Fibroblast of skin of left quadriceps (primary cell): ENCODE data around the gene IGSF8.
"Not testable (repeated sequence)": the region's sequence is repeated elsewhere in the genome, so short reads cannot be mapped to it uniquely, and the experiment has no call there.

Experiments
- DNase-seq, 2 experiments: peaks; one replicate each; pipeline ENCODE4 v3.0.0-alpha.2; 2013; ENCODE audit warnings: low read depth in 2 of 2

Gene IGSF8

DNA sequence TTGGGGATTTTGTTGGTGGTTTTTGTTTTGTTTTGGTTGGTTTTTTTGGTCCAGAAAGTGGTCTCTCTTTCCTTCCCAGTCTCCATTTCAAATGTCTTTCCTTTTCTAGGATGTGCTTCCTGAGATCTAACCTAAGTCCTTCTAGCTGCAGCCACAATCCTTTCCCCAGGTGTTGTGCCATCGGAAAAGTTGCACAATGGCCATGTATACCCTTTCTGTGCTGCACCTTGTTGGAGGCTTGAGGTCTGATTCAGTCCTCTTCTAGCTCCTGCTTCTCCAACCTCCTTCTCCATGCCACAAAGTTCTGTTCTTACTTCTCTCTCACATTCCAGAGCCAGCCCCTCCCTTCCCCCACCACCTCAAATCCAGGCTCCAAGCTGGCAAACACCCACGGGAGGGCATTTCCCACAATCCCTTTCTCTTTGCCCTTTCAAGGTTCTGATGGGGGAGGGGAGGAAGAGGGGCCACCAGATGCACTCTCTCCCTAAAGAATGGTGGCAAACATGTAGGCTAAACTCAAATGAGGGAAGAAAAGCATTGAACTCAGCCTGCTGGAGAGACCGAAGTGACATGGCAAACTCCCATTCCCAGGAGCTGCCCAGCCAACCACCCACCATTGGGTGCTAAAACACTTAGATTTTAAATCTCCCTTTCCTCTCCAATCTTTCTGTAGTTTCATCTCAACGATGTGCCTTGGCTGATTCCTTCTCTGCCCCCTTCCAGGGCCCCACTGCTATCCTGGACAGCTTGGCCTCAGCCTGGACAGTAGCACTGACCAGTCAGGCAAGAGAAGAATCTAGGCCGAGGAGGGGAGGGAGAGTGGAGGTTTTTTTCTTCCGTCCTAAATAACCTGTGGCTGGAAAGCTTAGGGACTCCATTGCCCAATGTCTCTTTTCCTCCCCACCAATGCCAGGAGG lies 31.3 kb downstream of the IGSF8 start:
- no peak for DNase-seq

DNA sequence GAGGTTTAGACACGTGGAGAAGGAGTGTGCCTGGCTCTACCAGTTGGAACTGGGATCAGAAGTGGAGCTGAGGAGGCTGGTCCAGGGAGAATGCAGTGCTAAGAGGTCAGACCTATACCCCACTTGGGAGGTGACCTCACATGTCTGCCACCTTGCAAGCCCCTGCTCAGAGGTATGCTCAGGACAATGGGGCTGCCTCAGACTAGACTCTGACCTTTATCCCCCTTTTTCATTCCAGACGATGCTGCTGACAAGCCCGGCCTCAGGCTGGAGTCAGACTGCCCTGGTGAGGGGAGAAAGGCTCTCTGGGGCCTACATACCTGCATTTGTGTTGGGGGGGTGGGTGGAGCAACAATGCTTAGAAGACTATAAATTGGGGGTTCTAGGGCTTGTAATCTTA lies 33.7 kb downstream of the IGSF8 start:
- no peak for DNase-seq

DNA sequence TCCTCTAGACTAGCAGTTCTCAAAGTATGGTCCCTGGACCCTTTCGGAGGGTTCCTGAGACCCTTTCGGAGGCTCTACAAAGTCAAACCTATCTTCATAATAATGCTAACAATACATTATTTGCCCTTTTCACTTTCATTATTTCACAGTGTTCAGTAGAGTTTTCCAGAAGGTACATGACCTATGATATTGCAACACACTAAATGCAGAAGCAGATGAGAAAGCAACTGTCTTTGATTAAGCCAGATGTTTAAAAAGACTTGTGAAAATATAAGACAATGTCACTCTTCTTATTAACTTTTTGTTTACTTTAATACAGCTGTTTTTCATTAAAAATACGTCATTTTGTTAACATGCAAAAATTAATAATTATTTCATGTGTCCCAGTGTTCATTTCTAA lies 34.3 kb downstream of the IGSF8 start:
- DNase-seq: no peak

DNA sequence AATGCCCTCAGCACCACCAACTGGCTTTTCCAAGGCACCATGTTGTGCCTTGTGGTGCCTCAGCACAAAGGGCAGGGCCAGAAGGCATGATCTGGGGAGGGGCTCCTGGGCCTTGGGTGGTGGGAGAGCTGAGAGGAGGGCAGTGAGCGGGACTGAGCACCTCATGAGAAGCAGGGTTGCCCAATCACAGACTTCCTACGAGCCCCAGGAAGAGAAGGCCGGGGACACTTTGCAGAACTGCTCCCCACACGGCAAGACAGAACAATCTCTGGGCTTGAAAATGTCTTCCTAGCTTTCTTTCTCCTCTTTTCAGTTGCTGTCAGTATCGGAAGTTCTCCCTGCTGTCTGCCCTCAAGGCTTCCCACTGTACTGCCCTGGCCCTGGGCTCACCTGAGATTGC lies 35.2 kb downstream of the IGSF8 start:
- DNase-seq: no peak

DNA sequence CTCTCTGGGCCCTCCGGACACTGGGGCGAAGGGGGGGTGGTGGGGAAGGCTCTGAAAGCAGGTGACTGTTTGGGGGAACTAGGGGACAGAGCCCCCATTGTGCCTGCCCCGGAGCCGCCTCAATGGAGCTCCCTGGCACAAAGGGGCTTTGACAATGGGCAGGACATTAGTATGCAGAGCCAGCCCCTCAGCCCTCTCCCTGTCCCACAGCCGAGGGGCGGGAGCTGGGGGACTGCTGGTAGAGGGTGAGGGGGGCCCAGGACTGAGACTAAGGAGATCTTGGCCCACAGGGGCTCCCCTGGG lies 36.2 kb downstream of the IGSF8 start:
- no peak for DNase-seq

DNA sequence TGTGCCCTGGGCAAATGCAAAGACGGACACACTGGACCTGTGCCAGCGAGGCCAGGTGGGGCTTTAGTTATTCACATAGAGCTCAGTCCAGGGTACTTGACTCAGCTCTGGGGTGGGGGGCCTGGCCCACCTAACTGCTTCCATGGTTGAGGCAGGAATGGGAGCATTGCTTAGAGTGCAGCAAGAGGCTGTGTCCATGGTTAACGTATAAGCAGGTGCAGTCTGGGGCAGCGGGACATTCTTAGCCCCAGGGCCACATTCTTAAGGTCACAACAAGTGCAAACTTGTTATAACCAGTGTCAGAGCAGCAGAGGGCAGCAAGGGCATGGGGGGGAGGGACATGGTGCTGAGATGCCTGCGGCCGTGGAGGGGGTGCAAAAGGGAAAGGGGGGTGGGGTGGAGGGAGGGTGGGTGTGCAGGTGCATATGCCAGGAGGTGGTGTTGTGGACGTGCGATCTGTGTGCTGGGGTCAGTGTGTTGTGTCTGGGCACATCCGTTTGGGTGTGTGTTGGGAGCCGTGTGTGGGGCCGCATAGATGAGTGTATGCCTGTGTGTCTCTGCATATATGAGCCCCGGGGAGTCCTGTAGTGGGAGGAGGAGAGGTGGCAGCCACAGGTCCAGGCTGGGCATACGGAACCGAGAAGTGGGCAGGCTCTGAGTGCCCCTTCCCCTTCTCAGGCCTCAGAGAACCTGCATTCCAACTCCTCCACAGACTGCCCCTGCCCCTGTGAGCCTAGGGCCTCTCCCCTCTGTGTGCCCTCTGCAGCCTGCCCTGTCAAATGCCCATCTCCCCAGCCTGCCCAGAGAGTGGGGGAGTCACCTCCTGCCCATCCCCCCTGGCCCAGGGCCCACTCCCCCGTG lies 36.8 kb downstream of the IGSF8 start:
- no peak for DNase-seq

DNA sequence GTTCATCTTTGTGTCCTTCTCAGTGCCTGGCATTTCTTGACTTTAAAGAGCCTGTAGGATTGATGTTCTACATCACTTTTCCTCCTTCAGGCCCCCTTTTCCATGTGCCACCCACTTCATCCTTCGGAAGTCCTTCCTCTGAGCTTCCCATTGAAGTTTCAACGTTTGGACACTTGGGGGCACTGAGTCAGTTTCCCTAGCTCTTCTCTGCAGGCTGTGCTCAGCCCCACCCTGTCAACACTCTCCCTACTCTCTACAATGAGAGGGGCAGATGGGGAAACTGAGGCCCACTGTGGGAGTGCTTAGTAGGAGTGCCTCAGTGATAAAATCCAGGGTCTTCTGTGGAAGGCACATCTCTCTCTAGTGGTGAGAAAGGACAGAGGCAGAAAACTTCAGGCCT lies 40.3 kb downstream of the IGSF8 start:
- DNase-seq: no peak

DNA sequence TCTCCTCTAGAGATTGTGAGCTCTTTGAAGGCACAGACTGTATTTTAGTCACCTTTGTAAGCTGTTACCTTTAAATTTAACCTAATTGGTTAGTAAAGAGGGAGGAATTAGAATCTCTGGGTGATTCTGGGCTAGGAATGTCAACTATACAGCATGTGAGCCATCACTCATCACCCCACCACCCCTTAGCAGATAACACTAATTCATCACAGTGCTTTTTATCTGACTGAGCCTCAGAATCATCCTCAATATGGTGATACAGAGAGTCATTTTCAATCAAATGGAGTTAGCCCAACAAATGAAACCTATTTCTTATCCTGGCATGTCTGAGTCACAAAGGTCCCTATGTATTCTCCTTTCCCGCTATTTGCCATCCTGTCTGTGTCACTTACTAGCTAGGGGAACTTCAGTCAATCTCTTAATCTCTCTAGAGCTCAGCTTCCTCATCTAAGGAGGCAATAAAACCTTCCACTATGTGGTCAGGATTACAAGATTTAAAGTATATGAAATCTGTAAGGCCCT lies 41.7 kb downstream of the IGSF8 start:
- no peak for DNase-seq

DNA sequence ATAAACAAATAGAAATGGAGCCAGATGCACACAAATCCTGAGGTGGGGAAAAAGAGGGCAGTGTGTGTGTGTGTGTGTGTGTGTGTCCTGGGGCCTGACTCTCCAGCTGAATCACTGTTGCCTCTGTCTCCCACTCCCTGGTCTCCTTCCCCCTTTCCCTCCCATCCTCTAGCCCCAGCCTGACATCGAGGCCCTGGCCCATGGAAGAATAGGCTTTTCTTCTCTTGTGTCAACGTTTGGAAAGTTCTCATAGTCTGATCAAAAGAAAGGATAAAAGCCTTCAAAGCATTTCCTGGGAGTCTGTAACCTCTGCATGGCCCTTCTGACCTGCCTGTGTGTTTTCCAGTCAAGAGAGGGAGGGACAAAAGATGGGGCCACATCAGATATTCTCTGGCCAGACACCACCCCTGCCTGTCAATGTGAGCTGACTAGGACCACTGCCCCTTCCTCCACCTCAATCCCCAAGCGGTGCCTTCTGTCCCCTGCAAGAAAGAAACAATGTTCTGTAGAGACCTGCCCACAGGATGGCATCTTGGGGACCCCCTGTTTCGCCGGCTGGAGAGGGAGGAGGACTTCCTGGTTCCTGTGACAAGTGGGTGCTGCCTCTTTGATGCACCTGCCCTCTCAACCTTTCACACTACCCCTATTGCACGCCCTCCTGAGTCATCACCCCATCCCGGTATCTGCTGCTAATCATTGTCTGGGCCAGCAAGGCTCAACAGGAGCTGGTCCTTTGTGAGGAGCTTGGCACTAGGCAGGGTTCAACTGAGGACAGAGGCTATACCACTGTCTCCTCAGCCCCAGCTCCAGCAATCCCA lies 44.7 kb downstream of the IGSF8 start:
- DNase-seq: no peak

DNA sequence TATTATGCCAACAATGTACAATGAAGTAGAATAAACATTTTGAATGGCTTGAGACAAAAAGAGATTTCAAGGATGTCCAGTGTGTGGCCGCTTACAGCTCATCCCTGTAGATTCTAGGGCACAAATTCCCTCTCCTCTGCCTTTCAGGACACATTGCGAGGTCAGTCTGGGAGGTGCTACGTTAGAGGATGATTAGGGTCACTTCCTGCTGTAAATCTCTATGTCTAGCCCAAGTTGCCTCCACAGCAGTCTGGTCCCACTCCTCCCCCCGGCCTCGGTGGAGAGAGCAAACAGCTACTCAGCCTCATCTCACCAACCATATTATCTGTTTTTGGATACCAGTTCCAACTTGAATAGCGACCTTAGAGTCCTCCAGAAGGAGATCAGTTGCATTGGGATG lies 45.5 kb downstream of the IGSF8 start:
- no peak for DNase-seq

DNA sequence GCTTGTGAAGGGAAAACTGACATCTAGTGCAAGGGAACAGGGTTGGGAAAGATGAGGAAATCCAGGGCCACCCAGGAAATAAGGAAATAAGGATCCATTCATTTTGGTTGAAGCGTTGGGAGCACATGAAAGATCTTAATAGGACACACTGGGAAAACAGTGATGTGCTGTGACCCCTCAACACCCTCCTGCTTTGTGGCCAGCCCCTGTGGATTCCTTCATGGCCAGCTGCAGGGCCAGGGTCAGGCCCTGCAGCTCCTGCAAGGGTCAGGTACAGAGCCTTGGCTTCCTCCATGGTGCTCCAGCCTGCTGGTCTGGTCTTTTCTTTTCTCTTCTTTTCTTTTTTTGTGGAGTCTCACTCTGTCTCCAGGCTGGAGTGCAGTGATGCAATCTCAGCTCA lies 47.8 kb downstream of the IGSF8 start:
- no peak for DNase-seq

DNA sequence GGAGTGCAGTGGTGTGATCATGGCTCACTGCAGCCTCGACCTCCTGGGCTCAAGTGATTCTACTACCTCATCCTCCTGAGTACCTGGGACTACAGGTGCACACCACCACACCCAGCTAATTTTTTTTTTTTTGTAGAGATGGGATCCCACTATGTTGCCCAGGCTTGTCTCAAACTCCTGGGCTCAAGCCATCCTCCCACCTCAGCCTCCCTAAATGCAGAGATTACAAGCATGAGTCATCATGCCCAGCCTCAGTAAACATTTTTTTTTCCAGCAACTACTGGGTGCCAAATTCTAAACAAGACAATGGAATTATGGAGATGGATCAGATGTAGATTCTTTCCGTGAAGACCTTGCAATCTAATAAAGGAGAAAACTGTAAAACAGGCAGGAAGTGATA lies 48.2 kb downstream of the IGSF8 start:
- not testable (repeated sequence) for DNase-seq

DNA sequence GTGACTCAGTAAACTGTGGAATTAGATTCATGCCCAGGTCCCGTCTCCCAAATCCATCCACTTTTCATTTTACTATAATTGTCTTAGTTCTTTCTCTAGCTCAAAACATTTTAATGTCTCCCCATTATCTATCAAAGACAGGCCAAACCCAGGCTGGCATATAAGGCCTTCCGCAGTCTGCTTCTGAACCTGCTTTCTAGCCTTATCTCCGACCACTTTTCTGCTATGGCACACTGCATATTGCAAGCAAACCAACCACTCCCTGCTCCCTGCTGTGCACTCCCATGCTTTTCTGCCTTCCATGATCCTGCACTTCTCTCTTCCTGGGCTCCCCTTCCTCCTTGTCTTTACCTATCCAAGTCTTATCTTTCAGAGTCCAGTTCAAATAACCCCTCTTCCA lies 49.3 kb downstream of the IGSF8 start:
- DNase-seq: no peak

DNA sequence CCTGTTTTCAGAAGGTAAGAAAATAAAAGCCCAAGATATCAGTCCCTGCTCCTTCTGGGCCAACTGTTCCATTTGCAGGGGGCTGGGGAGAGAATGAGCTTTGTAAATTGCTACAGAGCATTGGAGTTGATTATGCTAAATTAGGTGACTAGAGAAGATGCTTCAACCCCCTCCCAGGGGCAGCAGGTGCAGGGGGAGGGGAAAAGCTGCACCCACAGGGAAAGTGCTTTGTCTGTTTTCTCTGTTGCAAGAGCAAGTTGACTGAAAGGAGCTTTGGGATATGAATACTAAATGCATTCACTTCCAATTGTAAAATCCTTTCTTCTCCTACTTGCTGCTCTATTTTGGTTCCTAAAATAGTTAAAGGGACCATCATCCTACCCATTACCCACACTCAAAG lies 50.1 kb downstream of the IGSF8 start:
- no peak for DNase-seq

DNA sequence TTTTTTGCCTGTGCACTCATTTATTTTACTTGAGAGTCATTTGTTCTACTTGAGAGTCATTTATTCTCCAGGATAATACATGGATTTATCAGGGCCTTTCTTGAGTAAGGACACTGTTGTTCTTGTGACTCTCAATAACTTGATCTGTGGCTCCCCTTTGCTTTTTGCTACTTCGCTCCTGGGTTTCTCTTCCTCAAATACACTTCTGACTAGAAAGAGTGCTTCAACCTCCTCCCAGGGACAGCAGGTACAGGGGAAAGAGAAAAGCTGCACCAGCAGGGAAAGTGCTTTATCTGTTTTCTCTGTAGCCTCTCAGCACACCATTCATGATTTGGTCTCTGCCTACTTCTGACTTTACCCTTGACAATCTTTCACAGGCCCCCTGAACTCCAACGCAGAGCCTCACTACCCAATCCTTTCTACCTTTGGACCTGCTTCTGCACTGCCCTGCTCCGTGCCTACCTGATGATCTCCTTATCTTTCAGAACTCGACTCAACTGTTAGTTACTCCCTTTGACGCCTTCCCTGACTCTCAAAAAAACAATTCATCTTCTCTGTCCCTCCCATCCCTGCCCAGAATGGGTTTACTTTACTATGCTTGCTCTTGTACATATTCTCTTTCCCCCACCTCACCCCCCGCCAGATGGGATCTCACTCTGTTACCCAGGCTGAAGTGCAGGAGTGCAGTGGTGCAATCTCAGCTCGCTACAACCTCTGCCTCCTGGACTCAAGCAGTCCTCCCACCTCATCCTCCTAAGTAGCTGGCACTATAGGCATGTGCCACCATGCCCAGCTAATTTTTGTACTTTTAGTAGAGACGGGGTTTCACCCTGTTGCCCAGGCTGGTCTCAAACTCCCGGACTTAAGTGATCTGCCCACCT lies 51.1 kb downstream of the IGSF8 start:
- DNase-seq: no peak

DNA sequence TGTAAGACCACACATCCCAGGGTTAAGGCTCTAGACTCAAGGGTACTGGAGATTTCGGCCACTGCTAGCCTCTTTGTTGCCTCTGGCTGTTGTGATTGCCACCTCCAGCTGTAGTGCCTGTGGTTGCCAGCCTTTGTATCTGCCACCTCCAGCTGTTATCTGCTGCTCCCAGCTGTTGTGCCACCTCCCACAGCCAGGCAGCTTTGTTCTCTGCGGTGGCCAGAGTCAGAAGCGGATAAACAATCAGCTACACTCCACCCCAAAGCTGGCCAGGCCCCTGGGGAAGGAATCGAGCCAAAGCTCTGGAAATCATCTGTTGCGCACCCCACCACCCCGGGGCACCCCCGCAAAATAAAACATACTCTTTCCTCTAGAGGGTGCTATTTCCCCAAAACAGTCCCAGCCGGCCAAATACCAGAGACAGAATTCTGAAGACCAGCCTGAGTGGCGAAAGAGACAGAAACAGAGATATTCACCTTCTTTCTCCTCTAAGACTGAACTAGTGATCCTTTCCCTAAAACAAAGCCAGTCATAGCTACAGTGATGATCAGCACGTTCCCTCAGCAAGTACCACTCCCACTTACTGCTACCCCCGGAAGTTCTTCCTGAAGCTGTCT lies 51.8 kb downstream of the IGSF8 start:
- peak in 1 of 2 experiments; percentile 3 for DNase-seq

DNA sequence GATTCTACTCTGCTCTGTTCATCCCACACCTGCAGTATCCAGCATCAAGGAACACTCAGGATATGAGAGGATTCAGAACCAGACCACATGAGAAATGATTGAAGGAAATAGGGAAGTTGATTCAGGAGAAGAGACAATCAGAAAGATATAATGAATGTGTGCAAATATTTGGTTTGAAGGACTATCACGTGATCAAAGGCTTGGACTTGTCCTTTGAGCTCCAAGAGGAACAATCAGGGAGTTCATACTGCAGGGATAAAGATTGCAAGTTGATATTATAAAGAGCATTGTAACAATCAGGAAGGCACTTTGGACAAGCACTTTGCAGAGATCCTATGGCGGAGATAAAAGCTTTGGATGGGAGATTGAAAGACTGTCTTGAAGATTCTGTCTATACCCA lies 52.8 kb downstream of the IGSF8 start:
- no peak for DNase-seq

DNA sequence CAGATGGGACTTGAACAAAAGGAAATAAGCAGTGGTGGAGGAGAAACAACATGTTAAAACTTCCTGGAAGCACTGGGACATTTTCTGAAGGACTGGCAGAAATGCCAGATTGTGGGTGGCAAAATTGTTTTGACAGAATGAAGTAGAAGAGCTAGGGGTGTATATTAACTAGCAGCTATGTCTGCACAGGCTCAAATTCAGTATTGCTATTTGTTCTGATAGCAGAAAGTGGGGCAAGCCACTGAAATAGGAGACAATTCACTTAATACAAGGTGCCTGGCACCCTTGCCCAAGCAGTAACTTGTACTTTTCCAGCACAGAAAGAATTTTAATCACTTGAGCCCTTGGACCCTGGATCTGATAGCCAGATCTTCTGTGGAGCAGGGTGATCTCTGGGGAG lies 54.9 kb downstream of the IGSF8 start:
- DNase-seq: no peak
